Neuronal stem cell (in vitro differentiated cells): Measurements from ENCODE around the gene EXT2.

Experiments used
- DNase-seq: peaks from one replicate; pipeline ENCODE4 v3.0.0-alpha.2; 2013; ENCODE audit warnings: low spot score
- H2AFZ ChIP-seq: one replicate; pipeline ENCODE4 v1.6.1; 2013; ENCODE audit warnings: mild to moderate bottlenecking, low read length, inconsistent platforms
- H2AK5ac ChIP-seq: 2 replicates; pipeline ENCODE4 v1.6.1; 2013; ENCODE audit warnings: low read depth, mild to moderate bottlenecking, inconsistent platforms, low read length, moderate library complexity, mixed read lengths
- H2BK120ac ChIP-seq: 2 replicates; pipeline ENCODE4 v1.6.1; 2013; ENCODE audit warnings: low read depth, mild to moderate bottlenecking, inconsistent platforms, low read length, moderate library complexity, mixed read lengths
- H2BK12ac ChIP-seq: one replicate; pipeline ENCODE4 v1.6.1; 2013; ENCODE audit warnings: low read length, inconsistent platforms
- H2BK15ac ChIP-seq: 2 replicates; pipeline ENCODE4 v1.6.1; 2013; ENCODE audit warnings: mild to moderate bottlenecking, low read length, inconsistent platforms, mixed read lengths
- H2BK5ac ChIP-seq: one replicate; pipeline ENCODE4 v1.6.1; 2013; ENCODE audit warnings: inconsistent platforms, mild to moderate bottlenecking, low read length, moderate library complexity
- H3K14ac ChIP-seq: one replicate; pipeline ENCODE4 v1.6.1; 2013; ENCODE audit warnings: low read length, inconsistent platforms
- H3K18ac ChIP-seq: 2 replicates; pipeline ENCODE4 v1.6.1; 2013; ENCODE audit warnings: low read length, inconsistent platforms
- H3K23ac ChIP-seq: 2 replicates; pipeline ENCODE4 v1.6.1; 2013; ENCODE audit warnings: low read depth, mild to moderate bottlenecking, mixed read lengths, low read length, inconsistent platforms; ENCODE audit not compliant: poor library complexity
- H3K27ac ChIP-seq: replicated peaks from 3 replicates; pipeline ENCODE4 v1.5.1; 2013; ENCODE audit warnings: low read length, inconsistent platforms
- H3K27me3 ChIP-seq, 3 experiments: 2 replicates each; pipeline ENCODE4 v1.6.1; 2013; ENCODE audit warnings: low read length in 3 of 3, mild to moderate bottlenecking in 2 of 3, inconsistent platforms in 1 of 3, low read depth in 1 of 3, mixed read lengths in 1 of 3, moderate library complexity in 1 of 3; ENCODE audit not compliant: control insufficient read depth in 3 of 3, insufficient read depth in 3 of 3
- H3K36me3 ChIP-seq, 2 donors: replicated peaks in 1 of 2; 2 replicates each; pipeline ENCODE4 v1.6.1; 2013; ENCODE audit warnings: low read length in 2 of 2; ENCODE audit not compliant: control insufficient read depth in 2 of 2, insufficient read depth in 2 of 2
- H3K4ac ChIP-seq: 2 replicates; pipeline ENCODE4 v1.6.1; 2013; ENCODE audit warnings: inconsistent platforms, mild to moderate bottlenecking, low read length, moderate library complexity
- H3K4me1 ChIP-seq, 2 donors: 1 replicate in 1 of 2; 2 replicates in 1 of 2; pipeline ENCODE4 v1.6.1; 2013; ENCODE audit warnings: low read length in 2 of 2, low read depth in 1 of 2; ENCODE audit not compliant: control insufficient read depth in 2 of 2, insufficient read depth in 1 of 2
- H3K4me2 ChIP-seq: one replicate; pipeline ENCODE4 v1.6.1; 2013; ENCODE audit warnings: mild to moderate bottlenecking, low read length, inconsistent platforms; ENCODE audit not compliant: insufficient read depth, poor library complexity, severe bottlenecking
- H3K4me3 ChIP-seq, 2 donors: 2 replicates each; pipeline ENCODE4 v1.5.1; 2013; ENCODE audit warnings: low read length in 2 of 2, mild to moderate bottlenecking in 2 of 2, inconsistent platforms in 1 of 2, moderate library complexity in 1 of 2
- H3K79me1 ChIP-seq: one replicate; pipeline ENCODE4 v1.6.1; 2013; ENCODE audit warnings: low read depth, mild to moderate bottlenecking, inconsistent platforms, low read length, moderate library complexity
- H3K9ac ChIP-seq: one replicate; pipeline ENCODE4 v1.6.1; 2013; ENCODE audit warnings: mild to moderate bottlenecking, low read depth, low read length, inconsistent platforms; ENCODE audit not compliant: poor library complexity
- H3K9me3 ChIP-seq, 2 donors: replicated peaks in 1 of 2; 2 replicates each; pipeline versions ENCODE3 to v1.6.1; 2013; ENCODE audit warnings: low read length in 2 of 2, mild to moderate bottlenecking in 2 of 2, inconsistent platforms in 1 of 2, low read depth in 1 of 2, mixed read lengths in 1 of 2, moderate library complexity in 1 of 2; ENCODE audit not compliant: control insufficient read depth in 2 of 2, insufficient read depth in 1 of 2
- H4K8ac ChIP-seq: one replicate; pipeline ENCODE4 v1.6.1; 2013; ENCODE audit warnings: low read depth, mild to moderate bottlenecking, inconsistent platforms, low read length, moderate library complexity
- H4K91ac ChIP-seq: one replicate; pipeline ENCODE4 v1.6.1; 2013; ENCODE audit warnings: low read length, low read depth, mild to moderate bottlenecking, inconsistent platforms; ENCODE audit not compliant: poor library complexity
- WGBS, 2 donors: extraction: QIAGEN DNeasy Blood & Tissue Kit; methylation state at CpG; one replicate each; pipeline ENCODE4 v1.1.7; 2013; ENCODE audit warnings: missing lambda C conversion rate in 2 of 2, mixed read lengths in 1 of 2; ENCODE audit not compliant: insufficient read length in 2 of 2, insufficient replicate concordance in 1 of 2; ENCODE audit errors: extremely low coverage in 2 of 2; 5-methylcytosine and 5-hydroxymethylcytosine counted together

The EXT2 gene

GRCh38 chr11:44090539-44090938, 4.9 kb upstream of the EXT2 start:
- Histone ChIP-seq H2BK120ac (no peak overlapping the region), H3K9ac (no peak overlapping the region), H3K4me2 (no peak overlapping the region)

DNA sequence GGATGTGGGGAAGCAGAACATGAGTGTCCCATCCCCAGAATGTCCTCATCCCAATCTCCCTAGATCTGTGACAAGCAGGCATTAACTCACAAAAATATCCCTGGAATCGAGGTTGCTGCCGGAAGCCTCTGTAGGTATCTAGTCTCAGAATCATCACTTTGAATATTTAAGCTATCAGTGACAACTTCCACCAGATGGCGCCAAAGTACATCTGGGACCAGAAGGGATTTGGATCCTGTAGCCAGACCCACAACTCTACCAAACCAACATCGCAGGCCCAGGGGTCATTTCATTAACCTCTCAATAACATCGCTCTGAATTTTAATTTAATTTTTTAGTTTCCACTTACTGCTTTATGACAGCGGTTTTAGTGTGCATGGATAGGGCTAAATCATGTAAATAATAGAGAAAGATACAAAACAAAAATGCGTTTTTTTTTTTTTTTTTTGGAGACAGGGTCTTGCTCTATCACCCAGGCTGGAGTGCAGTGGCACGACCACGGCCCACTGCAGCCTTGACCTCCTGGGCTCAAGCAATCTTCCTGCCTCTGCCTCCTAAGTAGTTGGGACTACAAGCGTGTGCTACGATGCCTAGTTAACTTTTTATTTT, 1.1 kb upstream of the EXT2 start:
- Histone ChIP-seq H3K4me2 (no peak overlapping the region), H3K4me3 (no peak overlapping the region), H3K36me3 (no peaks in the 10 kb centered on the region), H3K4me1 (no peaks in the 10 kb centered on the region), H3K18ac (no peak overlapping the region), H3K4ac (no peak overlapping the region), H2AFZ (peak overlapping the region; percentile 40), H3K14ac (no peak overlapping the region), H3K27ac (no peak overlapping the region), H2BK15ac (no peak overlapping the region), H3K27me3 (peaks cover 0 to 14% (median 2%) of the 10 kb centered on the region in 3 experiments), H2BK12ac (no peak overlapping the region), H4K91ac (no peak overlapping the region), H2BK5ac (no peak overlapping the region), H3K23ac (no peak overlapping the region), H2AK5ac (no peak overlapping the region), H3K9ac (no peak overlapping the region), H3K79me1 (peaks cover 4% of the 10 kb centered on the region), H4K8ac (no peak overlapping the region), H3K9me3 (no peaks in the 10 kb centered on the region), H2BK120ac (no peak overlapping the region)
- WGBS, 2 donors, result no CpG with 5 or more reads among the region's 11 CpGs
- peak; percentile 84 for DNase-seq

More at GRCh38 chr11:44090539-44090938, 4.9 kb upstream of the EXT2 start:
- whole genome bisulfite sequencing, 2 donors, result no CpG with 5 or more reads among the region's 1 CpG
- H3K79me1 ChIP-seq, result no peaks in the 10 kb centered on the region
- H2BK5ac ChIP-seq, result no peak overlapping the region
- H3K4me1 ChIP-seq, result no peaks in the 10 kb centered on the region
- no peak overlapping the region for H3K27ac ChIP-seq
- H3K18ac ChIP-seq, result no peak overlapping the region
- H3K14ac ChIP-seq, result no peak overlapping the region
- H2BK15ac ChIP-seq, result no peak overlapping the region
- no peak overlapping the region for H3K23ac ChIP-seq
- H4K91ac ChIP-seq, result no peak overlapping the region
- no peak overlapping the region for H2AFZ ChIP-seq
- no peak for DNase-seq
- H3K4ac ChIP-seq, result no peak overlapping the region
- no peaks in the 10 kb centered on the region for H3K36me3 ChIP-seq
- no peak overlapping the region for H4K8ac ChIP-seq
- H2AK5ac ChIP-seq, result no peak overlapping the region
- no peaks in the 10 kb centered on the region for H3K9me3 ChIP-seq
- H3K27me3 ChIP-seq, result peaks cover 0 to 14% (median 2%) of the 10 kb centered on the region in 3 experiments
- no peak overlapping the region for H2BK12ac ChIP-seq
- H3K4me3 ChIP-seq, result no peak overlapping the region

DNA sequence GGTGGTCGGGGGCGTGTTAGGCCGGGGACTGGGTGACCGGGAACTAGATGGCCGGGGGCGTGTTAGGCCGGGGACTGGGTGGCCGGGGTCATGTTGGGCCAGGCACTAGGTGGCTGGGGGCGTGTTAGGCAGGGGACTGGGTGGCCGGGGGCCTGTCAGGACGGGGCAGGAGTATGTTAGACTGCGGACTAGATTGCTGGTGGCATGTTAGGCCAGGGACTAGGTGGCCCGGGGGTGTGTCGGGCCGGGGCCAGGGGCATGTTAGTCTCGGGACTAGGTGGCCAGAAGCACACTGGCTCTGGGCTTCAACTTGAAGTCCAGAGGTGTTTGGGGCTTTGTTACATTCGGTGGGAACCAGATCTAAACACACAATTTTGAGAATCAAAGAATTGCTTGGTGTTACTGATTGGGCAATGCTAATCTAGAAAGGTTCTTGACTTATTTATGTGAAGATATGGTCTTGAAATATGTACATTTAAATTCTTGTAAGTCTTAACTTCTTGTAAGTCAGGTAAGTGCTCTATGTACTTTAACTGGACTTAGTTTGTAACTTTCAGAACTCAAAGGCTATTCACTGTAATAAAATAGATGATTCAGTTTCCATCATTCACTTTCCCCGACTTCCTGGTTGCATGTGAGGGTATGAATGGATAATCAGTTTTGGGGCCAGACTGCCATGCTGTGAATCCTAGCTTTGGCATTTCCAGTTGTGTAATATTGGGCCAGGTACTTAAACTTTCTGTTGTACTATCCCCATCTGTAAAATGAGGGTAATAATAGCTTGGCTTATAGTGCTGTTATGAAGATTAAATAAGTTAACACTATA, 1.1 kb downstream of the EXT2 start:
- no peak for DNase-seq
- Histone ChIP-seq H3K9me3 (no peaks in the 10 kb centered on the region), H3K27ac (no peak overlapping the region)

DNA sequence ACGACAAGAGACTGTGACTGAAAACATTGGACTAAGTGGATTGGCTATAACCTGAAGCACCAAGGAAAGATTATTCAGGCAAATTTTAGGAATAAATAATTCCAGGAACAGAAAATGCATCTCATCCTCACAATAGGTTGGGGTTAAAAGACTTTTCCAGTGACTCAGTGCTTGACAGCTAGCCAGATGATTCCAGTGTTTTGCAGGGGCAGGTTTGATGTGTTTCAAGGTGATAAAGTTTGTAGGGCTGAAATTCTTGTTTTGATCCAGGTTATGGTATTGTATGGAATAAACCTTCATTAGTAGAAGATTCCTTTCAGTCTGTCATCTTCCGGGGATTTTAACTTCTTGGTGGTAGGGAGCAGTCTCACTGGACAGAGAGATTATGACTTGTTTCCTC, 2.3 kb downstream of the EXT2 start:
- H3K79me1 ChIP-seq, result peaks cover 4% of the 10 kb centered on the region

More for the DNA sequence above, 1.1 kb downstream of the EXT2 start:
- H2BK5ac ChIP-seq, result peak overlapping the region; percentile 55
- peak overlapping the region; percentile 74 for H3K4me2 ChIP-seq
- H3K23ac ChIP-seq, result peak overlapping the region; percentile 77
- peak overlapping the region; percentile 91 for H3K9ac ChIP-seq
- H3K36me3 ChIP-seq, result peaks cover 0 to 3% of the 10 kb centered on the region in 2 donors
- H2BK12ac ChIP-seq, result no peak overlapping the region
- H3K4me3 ChIP-seq, result peak overlapping the region; percentile 96 to 97
- H3K18ac ChIP-seq, result peak overlapping the region; percentile 94
- peaks cover 4% of the 10 kb centered on the region for H3K79me1 ChIP-seq
- peak overlapping the region; percentile 70 for H4K91ac ChIP-seq
- H4K8ac ChIP-seq, result no peak overlapping the region
- peak overlapping the region; percentile 68 for H2AK5ac ChIP-seq
- no peak overlapping the region for H2BK15ac ChIP-seq
- H3K4ac ChIP-seq, result no peak overlapping the region
- H3K4me1 ChIP-seq, result no peaks in the 10 kb centered on the region
- H2AFZ ChIP-seq, result peak overlapping the region; percentile 97
- peak overlapping the region; percentile 85 for H3K14ac ChIP-seq
- no peak overlapping the region for H2BK120ac ChIP-seq
- peaks cover 0 to 11% (median 0%) of the 10 kb centered on the region in 3 experiments for H3K27me3 ChIP-seq
- WGBS, 2 donors, result no CpG with 5 or more reads among the region's 18 CpGs

More for the DNA sequence above, 2.3 kb downstream of the EXT2 start:
- no peak overlapping the region for H2BK120ac ChIP-seq
- H4K91ac ChIP-seq, result no peak overlapping the region
- peaks cover 0 to 3% of the 10 kb centered on the region in 2 donors for H3K36me3 ChIP-seq
- H2BK5ac ChIP-seq, result no peak overlapping the region
- no peak overlapping the region for H3K4me2 ChIP-seq
- H3K4ac ChIP-seq, result no peak overlapping the region
- H3K14ac ChIP-seq, result no peak overlapping the region
- no peak overlapping the region for H2AFZ ChIP-seq
- H2BK15ac ChIP-seq, result no peak overlapping the region
- H3K4me1 ChIP-seq, result no peaks in the 10 kb centered on the region
- H3K23ac ChIP-seq, result no peak overlapping the region
- H3K27ac ChIP-seq, result no peak overlapping the region
- no peak overlapping the region for H3K18ac ChIP-seq
- H3K9ac ChIP-seq, result no peak overlapping the region
- H3K27me3 ChIP-seq, result peaks cover 0 to 4% (median 0%) of the 10 kb centered on the region in 3 experiments
- no peak overlapping the region for H2BK12ac ChIP-seq
- DNase-seq, result no peak
- H3K4me3 ChIP-seq, result no peak overlapping the region
- no peak overlapping the region for H2AK5ac ChIP-seq
- no CpG with 5 or more reads among the region's 2 CpGs for WGBS, 2 donors
- H3K9me3 ChIP-seq, result no peaks in the 10 kb centered on the region
- H4K8ac ChIP-seq, result no peak overlapping the region
